ENCODE data around the gene RP9. TPM values are rescaled to one million over a fixed set of nuclear protein-coding genes. Genes with fewer than 3 reads are reported as not detected.

Gene RP9, protein sequence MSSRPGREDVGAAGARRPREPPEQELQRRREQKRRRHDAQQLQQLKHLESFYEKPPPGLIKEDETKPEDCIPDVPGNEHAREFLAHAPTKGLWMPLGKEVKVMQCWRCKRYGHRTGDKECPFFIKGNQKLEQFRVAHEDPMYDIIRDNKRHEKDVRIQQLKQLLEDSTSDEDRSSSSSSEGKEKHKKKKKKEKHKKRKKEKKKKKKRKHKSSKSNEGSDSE
- total RNA-seq (2011; cell fraction: chromatin; rRNA removed; ENCODE audit: low replicate concordance): 23.8 and 53.6 TPM in 2 replicates
- 16.1 and 17.7 TPM in 2 replicates for total RNA-seq (2011; cell fraction: nucleolus; rRNA removed)
- 25.6 and 35.3 TPM in 2 replicates for total RNA-seq (2011; cell fraction: nucleoplasm; rRNA removed)
- total RNA-seq (2014; rRNA removed) (34.0 and 35.6 TPM in 2 replicates), total RNA-seq (2014; rRNA removed; fragmentation: Illumina TruSeq; extraction: Trizol) (33.4 and 36.6 TPM in 2 replicates), total RNA-seq (2015; rRNA removed; fragmentation: Illumina TruSeq; extraction: Trizol) (33.0 and 35.2 TPM in 2 replicates), total RNA-seq (2021) (17.5 and 19.3 TPM in 2 replicates), polyA plus RNA-seq (2011; rRNA removed) (35.0 and 36.0 TPM in 2 replicates), polyA plus RNA-seq (2014; fragmentation: Illumina TruSeq; extraction: Trizol) (36.9 and 44.8 TPM in 2 replicates), polyA plus RNA-seq (2014; fragmentation: Nextera tagmentation; extraction: Ambion mirVana) (10 to 100 TPM; 10.7 to 11.1 TPM), polyA plus RNA-seq (2014; rRNA removed) (28.5 and 29.5 TPM in 2 replicates), polyA minus RNA-seq (2011; rRNA and poly(A)+ RNA removed) (27.3 and 37.1 TPM in 2 replicates), Bru-seq, nascent RNA (percentile 87 among the genes with signal in this experiment), BruChase-seq, experiment 1, labeled RNA remaining after a 2-hour chase (percentile 90 among the genes with signal in this experiment), BruChase-seq, experiment 2, labeled RNA remaining after a 6-hour chase (percentile 90 among the genes with signal in this experiment)
- polyA plus RNA-seq (2011; cell fraction: cytosol; rRNA removed): 15.8 and 21.0 TPM in 2 replicates
- 26.4 and 38.1 TPM in 2 replicates for polyA plus RNA-seq (2011; cell fraction: nucleus; rRNA removed)
- polyA plus RNA-seq (2012): 23.7 and 24.2 TPM in 2 replicates
- 10.5 and 11.0 TPM in 2 replicates for polyA minus RNA-seq (2011; cell fraction: cytosol; rRNA and poly(A)+ RNA removed)
- polyA minus RNA-seq (2011; cell fraction: nucleus; rRNA and poly(A)+ RNA removed): 12.9 and 25.1 TPM in 2 replicates
- long read RNA-seq, experiment 1, transcript RP9-201 (6 exons, 1,121 nt): major isoform, 75 of 110 reads
- long read RNA-seq, experiment 1, partial matches to known transcripts: 27 of 110 reads
- long read RNA-seq, experiment 1, other reads (novel, unspliced or antisense): 8 of 110 reads
- long read RNA-seq, experiment 2, transcript RP9-201 (6 exons, 1,121 nt): major isoform, 14 of 30 reads
- long read RNA-seq, experiment 2, partial matches to known transcripts: 2 of 30 reads
- long read RNA-seq, experiment 2, other reads (novel, unspliced or antisense): 14 of 30 reads
- long read RNA-seq, experiment 3, transcript RP9-201 (6 exons, 1,121 nt): major isoform, 25 of 28 reads
- long read RNA-seq, experiment 3, partial matches to known transcripts: 2 of 28 reads
- long read RNA-seq, experiment 3, other reads (novel, unspliced or antisense): 1 of 28 reads

DNA sequence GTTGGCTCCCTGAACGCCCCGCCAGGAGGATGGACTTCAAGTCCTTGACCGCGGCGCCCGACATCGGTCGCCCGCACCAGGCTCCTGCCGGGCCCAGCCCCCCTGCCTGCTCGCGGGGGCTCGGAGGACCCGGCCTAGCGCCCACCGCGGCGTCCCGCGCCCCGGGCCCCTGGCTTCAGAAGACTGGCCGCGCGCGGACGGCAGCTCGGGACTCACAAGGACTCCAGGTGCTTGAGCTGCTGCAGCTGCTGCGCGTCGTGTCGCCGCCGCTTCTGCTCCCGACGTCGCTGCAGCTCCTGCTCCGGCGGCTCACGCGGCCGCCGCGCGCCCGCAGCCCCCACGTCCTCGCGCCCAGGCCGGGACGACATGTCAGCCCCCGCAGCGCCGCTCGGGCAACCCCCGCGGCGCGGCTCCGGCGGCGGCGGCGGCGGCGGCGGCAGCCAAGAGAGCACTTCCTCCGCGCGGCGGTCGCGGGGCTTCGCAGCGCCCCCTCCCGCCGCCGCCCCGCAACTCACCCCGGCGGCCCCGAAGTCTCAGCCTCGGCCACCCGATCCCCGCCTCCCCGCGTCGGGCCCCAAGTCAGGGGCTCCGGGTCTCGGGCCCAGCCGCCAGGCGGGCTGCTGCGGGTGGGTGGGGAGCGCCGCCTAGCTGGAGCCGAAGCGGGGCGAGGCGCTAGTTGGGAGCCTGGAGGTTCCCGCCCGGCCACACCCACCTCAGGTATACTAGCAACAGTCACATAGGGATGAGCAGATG lies at the start of gene RP9:
Gene RP9, minus strand, starts transcription at position 400 of the 753 bp plus-strand sequence. Its CDS starts 32 bp downstream, at position 368.
- intact Hi-C loops (cut with micrococcal nuclease): no loop called here
- 0 out of 2 replicates have a peak, but pooled peaks cover 12% of the 10 kb centered on the region for H4K20me1 ChIP-seq (replicated peaks; ENCODE audit: control insufficient read depth, insufficient read depth, low read length)
- H3K4me1 ChIP-seq (replicated peaks in 1 of 2; ENCODE audit: control insufficient read depth in 2 of 2, insufficient read depth in 2 of 2, low read length in 2 of 2): peaks cover 10 to 11% of the 10 kb centered on the region in 2 experiments; a peak in 4 of 5 replicates
- no peaks in the 10 kb centered on the region for H3K9me1 ChIP-seq (ENCODE audit: control insufficient read depth, insufficient read depth, low read length)
- peaks cover 50% of the 10 kb centered on the region for H3K79me2 ChIP-seq (ENCODE audit: control insufficient read depth, insufficient read depth, low read length)
- no peaks in the 10 kb centered on the region for H3K9me3 ChIP-seq (replicated peaks; ENCODE audit: control insufficient read depth, insufficient read depth, low read depth, low read length)
- peak within 1 kb of the TSS; percentile 99 for H3K4me3 ChIP-seq
- BruUV-seq (replicated peaks): no TSS peak
- H3K9ac ChIP-seq (ENCODE audit: insufficient read depth in 1 of 2, low read depth in 2 of 2, low read length in 2 of 2): peak within 1 kb of the TSS; percentile 80 to 97
- ATAC-seq (peak; percentile 91), DNase-seq (ENCODE audit: extremely low read depth in 1 of 4, low spot score in 3 of 4) (peak; percentile 87 to 89 (median 88)), FAIRE-seq (no peak)
- peaks cover 10% of the 10 kb centered on the region for H3K36me3 ChIP-seq (ENCODE audit: control insufficient read depth, insufficient read depth, low read length)
- CTCF ChIA-PET (ENCODE audit: low intra/inter-chr PET ratio): interaction anchor here (0.5 to 1.8 kb wide), 7 partner anchors 58 to 429 kb away, joined by 3 to 5 read pairs (median 4); no protein-coding TSS in a partner anchor
- H3K27me3 ChIP-seq (ENCODE audit: control insufficient read depth in 2 of 2, insufficient read depth in 2 of 2, low read length in 2 of 2): no peaks in the 10 kb centered on the region
- peak within 1 kb of the TSS; percentile 89 for H2AFZ ChIP-seq (ENCODE audit: low read depth, low read length)
- H3K27ac ChIP-seq (ENCODE audit: extremely low read depth, low read depth, low read length): peak within 1 kb of the TSS; percentile 77
- in situ Hi-C loops (cut with MboI): no loop called here
- 0% methylated on average over 30 of the region's 100 CpGs for WGBS (ENCODE audit: insufficient coverage, low coverage, missing lambda C conversion rate)
- POLR2A ChIA-PET: interaction anchor here (1.0 kb wide), 1 partner anchor 9 kb away, joined by 3 read pairs; no protein-coding TSS in a partner anchor
- H3K4me2 ChIP-seq (ENCODE audit: insufficient read depth, low read length): peak within 1 kb of the TSS; percentile 88
- TF ChIP-seq TFAM (CRISPR knock-in tag; conservative IDR thresholded peaks at IDR 0.05) (no peak), ZNF121 (CRISPR knock-in tag; conservative IDR thresholded peaks at IDR 0.05) (no peak), C11orf30 (IDR thresholded peaks at IDR 0.05; ENCODE audit: low read depth) (no peak), SIN3B (IDR thresholded peaks at IDR 0.05; ENCODE audit: low read depth) (peak; percentile 73), MECOM (CRISPR knock-in tag; IDR thresholded peaks at IDR 0.05) (no peak), ZNF239 (CRISPR knock-in tag; IDR thresholded peaks at IDR 0.05) (no peak), PHF8 (IDR thresholded peaks at IDR 0.05; ENCODE audit: borderline replicate concordance, low read length) (peak; percentile 95; the same call in 1 of the 2 replicates), LARP7 (IDR thresholded peaks at IDR 0.05) (no peak), ZNF766 (CRISPR knock-in tag; conservative IDR thresholded peaks at IDR 0.05) (no peak), KDM1A (IDR thresholded peaks at IDR 0.05) (no peak), GATAD2B (IDR thresholded peaks at IDR 0.05; ENCODE audit: borderline replicate concordance) (peak; percentile 87)
- TF ChIP-seq, protein P1, sequence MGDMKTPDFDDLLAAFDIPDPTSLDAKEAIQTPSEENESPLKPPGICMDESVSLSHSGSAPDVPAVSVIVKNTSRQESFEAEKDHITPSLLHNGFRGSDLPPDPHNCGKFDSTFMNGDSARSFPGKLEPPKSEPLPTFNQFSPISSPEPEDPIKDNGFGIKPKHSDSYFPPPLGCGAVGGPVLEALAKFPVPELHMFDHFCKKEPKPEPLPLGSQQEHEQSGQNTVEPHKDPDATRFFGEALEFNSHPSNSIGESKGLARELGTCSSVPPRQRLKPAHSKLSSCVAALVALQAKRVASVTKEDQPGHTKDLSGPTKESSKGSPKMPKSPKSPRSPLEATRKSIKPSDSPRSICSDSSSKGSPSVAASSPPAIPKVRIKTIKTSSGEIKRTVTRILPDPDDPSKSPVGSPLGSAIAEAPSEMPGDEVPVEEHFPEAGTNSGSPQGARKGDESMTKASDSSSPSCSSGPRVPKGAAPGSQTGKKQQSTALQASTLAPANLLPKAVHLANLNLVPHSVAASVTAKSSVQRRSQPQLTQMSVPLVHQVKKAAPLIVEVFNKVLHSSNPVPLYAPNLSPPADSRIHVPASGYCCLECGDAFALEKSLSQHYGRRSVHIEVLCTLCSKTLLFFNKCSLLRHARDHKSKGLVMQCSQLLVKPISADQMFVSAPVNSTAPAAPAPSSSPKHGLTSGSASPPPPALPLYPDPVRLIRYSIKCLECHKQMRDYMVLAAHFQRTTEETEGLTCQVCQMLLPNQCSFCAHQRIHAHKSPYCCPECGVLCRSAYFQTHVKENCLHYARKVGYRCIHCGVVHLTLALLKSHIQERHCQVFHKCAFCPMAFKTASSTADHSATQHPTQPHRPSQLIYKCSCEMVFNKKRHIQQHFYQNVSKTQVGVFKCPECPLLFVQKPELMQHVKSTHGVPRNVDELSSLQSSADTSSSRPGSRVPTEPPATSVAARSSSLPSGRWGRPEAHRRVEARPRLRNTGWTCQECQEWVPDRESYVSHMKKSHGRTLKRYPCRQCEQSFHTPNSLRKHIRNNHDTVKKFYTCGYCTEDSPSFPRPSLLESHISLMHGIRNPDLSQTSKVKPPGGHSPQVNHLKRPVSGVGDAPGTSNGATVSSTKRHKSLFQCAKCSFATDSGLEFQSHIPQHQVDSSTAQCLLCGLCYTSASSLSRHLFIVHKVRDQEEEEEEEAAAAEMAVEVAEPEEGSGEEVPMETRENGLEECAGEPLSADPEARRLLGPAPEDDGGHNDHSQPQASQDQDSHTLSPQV (IDR thresholded peaks at IDR 0.05): peak; percentile 67; the same call in 1 of the 2 replicates
